Measurements from ENCODE around the gene AQP12A. TPM values are rescaled to one million over a fixed set of nuclear protein-coding genes. Genes with fewer than 3 reads are reported as not detected.
"Not testable (repeated sequence)": the region's sequence is repeated elsewhere in the genome, so short reads cannot be mapped to it uniquely, and the experiment has no call there.

The AQP12A gene
- total RNA-seq, 1 experiment from 2014 or later = not detected

GRCh38 chr2:240687741-240688552 is 3.7 kb upstream of the AQP12A start:
- no peak for DNase-seq (ENCODE audit: low spot score)

DNA sequence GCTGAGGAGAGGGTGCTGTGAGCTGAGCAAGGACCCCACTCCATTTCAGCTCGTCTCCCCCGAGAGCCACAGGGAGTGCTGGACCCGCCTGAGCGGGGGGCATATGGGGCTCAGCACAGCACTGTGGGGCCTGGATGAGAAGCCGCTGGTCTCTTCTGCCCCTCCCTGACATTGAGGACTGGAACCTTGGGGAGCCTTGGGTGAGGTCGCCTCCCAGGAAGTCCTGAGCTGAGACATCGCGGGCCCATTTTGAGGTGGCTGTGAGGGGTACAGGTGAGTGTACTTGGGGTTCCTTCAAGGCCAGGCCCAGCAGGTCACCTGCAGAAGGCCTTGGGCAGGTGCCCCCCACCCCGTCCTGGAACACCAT is 3.1 kb upstream of the AQP12A start:
- no peak for DNase-seq (ENCODE audit: low spot score)

DNA sequence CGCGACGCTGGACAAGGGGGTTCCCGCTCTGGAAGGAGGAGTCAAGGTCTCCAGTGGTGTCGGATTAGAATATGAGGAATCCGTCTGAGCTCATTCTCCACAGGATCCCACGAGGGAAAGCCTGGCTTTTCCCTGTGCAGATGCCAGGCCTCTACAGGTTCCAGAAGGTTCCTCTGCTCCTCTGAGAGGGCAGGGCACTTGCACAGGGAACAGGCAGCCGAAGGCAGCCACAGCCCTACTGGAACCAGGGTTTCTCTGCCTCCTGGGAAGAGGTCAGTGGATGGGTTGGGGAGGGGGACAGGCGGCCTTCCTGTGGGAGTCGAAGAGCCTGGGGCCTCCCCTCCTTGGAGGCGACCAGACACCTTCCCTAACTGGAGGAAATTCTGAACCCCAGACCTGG is 1.7 kb upstream of the AQP12A start:
- no peak for DNase-seq (ENCODE audit: low spot score)

DNA sequence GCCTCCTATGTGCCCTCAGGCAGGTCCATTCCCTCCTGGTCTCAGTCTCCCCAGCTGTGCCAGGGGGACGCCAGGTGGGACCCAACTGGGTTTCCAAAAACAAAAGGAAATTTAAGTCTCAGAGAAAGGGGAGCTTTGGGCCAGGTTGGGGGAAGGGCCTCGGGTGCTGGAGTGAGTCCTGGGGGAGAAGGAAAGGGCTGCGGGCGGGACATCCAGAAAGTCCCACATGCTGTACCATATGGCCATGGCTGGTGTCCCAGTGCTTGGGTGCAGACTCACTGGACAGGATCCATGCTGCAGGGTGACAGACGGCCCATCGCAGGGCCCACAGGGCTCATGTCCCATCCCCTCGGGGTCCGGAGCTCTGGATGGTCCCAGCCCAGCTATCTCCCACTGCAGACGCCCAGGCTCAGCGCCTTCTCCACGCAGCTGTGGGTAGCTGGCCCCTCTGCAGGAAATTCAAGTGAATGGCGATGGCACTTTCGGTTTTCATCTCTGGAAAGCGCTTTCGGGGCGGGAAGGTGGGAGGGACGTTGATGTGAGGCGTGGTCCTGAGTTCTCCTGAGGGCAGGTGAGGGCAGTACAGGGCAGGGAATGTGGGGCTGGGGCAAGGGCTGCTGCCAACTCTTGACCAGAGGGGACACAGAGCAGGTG is 1.1 kb upstream of the AQP12A start:
- not testable (repeated sequence) for DNase-seq (ENCODE audit: low spot score)

GRCh38 chr2:240691075-240691427 is 615 bp upstream of the AQP12A start:
- DNase-seq (ENCODE audit: low spot score) = not testable (repeated sequence)

GRCh38 chr2:240692583-240693561 is 1.2 kb downstream of the AQP12A start:
- not testable (repeated sequence) for DNase-seq (ENCODE audit: low spot score)

GRCh38 chr2:240694304-240694703 is 2.6 kb downstream of the AQP12A start:
- not testable (repeated sequence) for DNase-seq (ENCODE audit: low spot score)

DNA sequence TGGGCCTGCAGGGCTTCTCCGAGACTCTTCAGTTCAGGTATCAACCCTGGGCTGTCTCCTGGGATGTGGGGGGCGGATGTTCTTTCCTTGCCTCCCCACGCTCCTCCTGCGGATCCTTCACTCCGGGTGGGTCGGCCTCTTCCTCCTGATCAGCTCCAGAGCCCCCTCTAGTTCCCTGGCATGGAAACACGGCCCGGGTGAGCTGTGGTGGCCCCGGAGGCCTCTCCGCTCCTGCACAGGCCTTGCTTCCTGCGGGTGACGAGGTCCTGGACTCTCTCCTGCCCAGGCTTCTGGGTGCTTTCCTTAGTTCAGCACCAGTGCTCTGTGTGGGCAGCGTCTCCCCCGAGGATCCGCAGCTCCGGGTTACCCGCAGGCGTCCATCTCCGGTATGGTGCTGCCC is 3.9 kb downstream of the AQP12A start:
- not testable (repeated sequence) for DNase-seq (ENCODE audit: low spot score)

DNA sequence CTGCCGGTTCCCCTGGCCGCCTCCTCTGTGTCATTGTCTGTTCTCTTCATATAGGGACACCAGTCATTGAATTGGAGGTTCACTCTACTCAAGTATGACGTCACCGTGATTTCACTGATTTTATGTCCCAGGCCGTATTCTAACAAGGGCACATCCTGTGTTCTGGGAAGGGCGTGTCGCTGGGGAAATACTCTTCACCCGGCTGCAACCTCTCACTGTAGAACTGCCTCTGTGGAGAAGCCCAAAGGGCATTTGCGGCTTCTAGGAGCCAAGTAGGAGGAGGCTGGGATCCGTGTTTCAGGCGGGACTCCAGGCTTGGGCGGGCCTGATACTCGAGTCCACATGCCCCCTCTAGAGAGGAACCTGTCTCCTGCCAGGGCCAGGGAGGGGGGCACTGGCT is 4.8 kb downstream of the AQP12A start:
- DNase-seq (ENCODE audit: low spot score) = not testable (repeated sequence)

- not testable (repeated sequence) for DNase-seq (ENCODE audit: low spot score)
Measured at GRCh38 chr2:240698852-240699561, 7.3 kb downstream of the AQP12A start.

GRCh38 chr2:240699835-240700234 is 8.2 kb downstream of the AQP12A start:
- DNase-seq (ENCODE audit: low spot score) = not testable (repeated sequence)

GRCh38 chr2:240700616-240701015 is 8.9 kb downstream of the AQP12A start:
- DNase-seq (ENCODE audit: low spot score) = not testable (repeated sequence)

DNA sequence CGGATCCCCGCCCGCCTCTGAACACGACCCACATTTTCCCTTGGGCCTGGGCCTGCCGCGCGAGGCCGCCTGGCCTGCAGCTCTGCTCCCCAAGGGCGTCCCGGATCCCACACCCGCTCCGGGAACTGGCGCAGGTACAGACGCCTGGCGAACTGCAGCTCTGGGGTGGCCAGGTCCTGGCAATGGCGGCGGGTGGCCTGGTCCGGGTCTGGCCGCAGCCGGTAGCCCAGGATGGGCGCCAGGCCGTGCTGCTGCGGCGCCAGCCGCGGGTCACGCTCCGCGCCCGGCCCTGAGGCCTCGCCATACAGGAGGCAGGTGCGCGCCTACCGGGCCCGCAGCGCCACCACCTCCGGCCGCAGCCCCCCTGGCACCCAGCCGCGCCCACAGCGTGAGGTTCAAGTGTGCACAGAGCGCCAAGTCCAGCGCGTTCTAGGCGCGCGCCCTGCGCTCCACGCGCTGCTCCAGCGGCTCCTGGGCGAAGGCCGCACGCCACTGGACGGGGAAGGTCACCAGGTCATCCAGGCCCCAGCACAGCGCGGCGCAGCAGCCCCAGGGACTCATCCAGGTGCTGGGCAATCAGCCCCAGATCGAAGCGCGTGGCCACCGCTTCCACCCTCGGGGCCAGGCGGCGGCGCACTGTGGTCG is 9.5 kb downstream of the AQP12A start:
- no peak for DNase-seq (ENCODE audit: low spot score)

GRCh38 chr2:240701736-240702639 is 10.3 kb downstream of the AQP12A start:
- no peak for DNase-seq (ENCODE audit: low spot score)

GRCh38 chr2:240702640-240703011 is 11.0 kb downstream of the AQP12A start:
- DNase-seq (ENCODE audit: low spot score) = no peak

- DNase-seq (ENCODE audit: low spot score) = no peak
Measured at GRCh38 chr2:240703417-240704341, 12.0 kb downstream of the AQP12A start.

- no peak for DNase-seq (ENCODE audit: low spot score)
Measured at GRCh38 chr2:240704651-240705050, 13.0 kb downstream of the AQP12A start.

DNA sequence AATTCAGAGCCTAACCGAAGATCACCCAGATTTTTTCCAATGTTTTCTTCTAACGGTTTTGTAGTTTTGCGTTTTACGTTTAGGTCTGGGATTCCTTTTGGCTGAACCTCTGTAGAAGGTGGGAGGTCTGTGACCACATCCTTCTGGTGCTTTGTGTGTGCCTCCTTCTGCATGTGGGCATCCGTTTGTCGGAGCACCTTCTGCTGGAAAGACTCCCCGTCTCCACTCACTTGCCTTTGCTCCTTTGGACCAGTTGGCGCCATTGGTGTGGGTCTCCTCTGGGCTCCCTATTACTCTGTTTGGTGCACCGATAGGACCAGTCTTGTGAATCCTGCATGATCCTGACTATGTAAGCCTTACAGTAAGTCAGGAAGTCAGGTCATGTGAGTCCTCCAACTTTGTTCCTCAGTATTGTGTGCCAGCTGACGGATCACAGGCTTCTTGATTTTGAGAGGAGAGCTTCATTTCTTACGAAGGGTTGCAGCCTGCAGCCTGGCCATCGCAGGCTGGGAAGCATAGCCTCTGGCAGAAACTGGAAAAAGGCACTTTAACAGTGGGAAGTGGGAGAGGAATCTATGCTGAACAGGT is 13.6 kb downstream of the AQP12A start:
- DNase-seq (ENCODE audit: low spot score) = no peak

Measured in H4 (cell line).